Neural cell (in vitro differentiated cells): ENCODE measurements around the gene MEGF9. TPM values are rescaled to one million over a fixed set of nuclear protein-coding genes. Genes with fewer than 3 reads are reported as not detected.

ENCODE experiments used
- H2AFZ ChIP-seq: fragments of 200-600, 300-800 bp; sonication (generic), shearing (Covaris generic); 2 replicates; pipeline ENCODE4 v1.6.0; 2014; ENCODE audit warnings: low read depth, mild to moderate bottlenecking, antibody characterized with exemption, low read length, moderate library complexity
- H3F3A ChIP-seq: fragments of 200-600 bp; shearing (Covaris generic); 2 replicates; pipeline ENCODE4 v1.6.1; 2016; ENCODE audit warnings: mild to moderate bottlenecking, moderate library complexity, mixed read lengths, antibody characterized with exemption, low read length; ENCODE audit not compliant: insufficient read depth, poor library complexity, severe bottlenecking
- H3K27ac ChIP-seq: fragments of 200-600, 300-800 bp; sonication (generic), shearing (Covaris generic); 2 replicates; pipeline ENCODE4 v1.5.1; 2014; ENCODE audit warnings: mild to moderate bottlenecking, low read length, moderate library complexity
- H3K27me3 ChIP-seq: fragments of 300-800, 200-600 bp; sonication (generic), shearing (Covaris generic); 2 replicates; pipeline ENCODE4 v1.6.0; 2014; ENCODE audit warnings: mild to moderate bottlenecking, low read depth, low read length, moderate library complexity; ENCODE audit not compliant: insufficient read depth
- H3K36me3 ChIP-seq: fragments of 300-800, 200-600 bp; sonication (generic), shearing (Covaris generic); 2 replicates; pipeline ENCODE4 v1.5.1; 2014; ENCODE audit warnings: mild to moderate bottlenecking, antibody characterized with exemption, low read length, moderate library complexity; ENCODE audit not compliant: insufficient read depth
- H3K4me2 ChIP-seq: fragments of 300-800, 200-600 bp; sonication (generic), shearing (Covaris generic); 2 replicates; pipeline ENCODE4 v1.6.0; 2014; ENCODE audit warnings: mild to moderate bottlenecking, low read length
- H3K4me3 ChIP-seq: fragments of 300-800, 200-600 bp; sonication (generic), shearing (Covaris generic); 2 replicates; pipeline ENCODE4 v1.5.1; 2014; ENCODE audit warnings: mild to moderate bottlenecking, low read length, moderate library complexity
- H3K79me2 ChIP-seq: fragments of 200-600 bp; shearing (Covaris generic); replicated peaks from 2 replicates; pipeline ENCODE4 v1.6.0; 2014; ENCODE audit warnings: mild to moderate bottlenecking, low read length, moderate library complexity; ENCODE audit not compliant: insufficient read depth
- H3K9ac ChIP-seq: fragments of 300-800, 200-600 bp; sonication (generic), shearing (Covaris generic); 2 replicates; pipeline ENCODE4 v1.6.1; 2016; ENCODE audit warnings: mild to moderate bottlenecking, low read length, mixed read lengths
- H3K9me2 ChIP-seq: fragments of 200-600 bp; shearing (Covaris generic); 2 replicates; pipeline ENCODE4 v1.6.1; 2016; ENCODE audit warnings: mild to moderate bottlenecking, low read length, mixed read lengths; ENCODE audit not compliant: insufficient read depth
- H3K9me3 ChIP-seq: fragments of 200-600, 300-800 bp; sonication (generic), shearing (Covaris generic); 2 replicates; pipeline ENCODE4 v1.6.1; 2016; ENCODE audit warnings: mild to moderate bottlenecking, mixed run types, low read length, moderate library complexity, mixed read lengths
- H4K20me1 ChIP-seq: fragments of 200-600 bp; shearing (Covaris generic); 2 replicates; pipeline ENCODE4 v1.6.1; 2016; ENCODE audit warnings: mild to moderate bottlenecking, mixed run types; ENCODE audit not compliant: insufficient read depth
- EP300 ChIP-seq: fragments of 450-650 bp; conservative IDR thresholded peaks from 2 replicates; pipeline ENCODE4 v1.6.1; 2014; ENCODE audit warnings: antibody characterized with exemption, mild to moderate bottlenecking, moderate library complexity; ENCODE audit not compliant: poor library complexity, severe bottlenecking
- EZH2 ChIP-seq: fragments of 200-600, 300-800 bp; shearing (Covaris generic), sonication (generic); IDR thresholded peaks from 2 replicates; pipeline ENCODE4 v1.6.1; 2014; ENCODE audit warnings: antibody characterized with exemption, low read length, borderline replicate concordance, mild to moderate bottlenecking; ENCODE audit not compliant: insufficient read depth, poor library complexity, severe bottlenecking
- MXI1 ChIP-seq: fragments of 450-650 bp; conservative IDR thresholded peaks from 2 replicates; pipeline ENCODE4 v1.6.1; 2014; ENCODE audit warnings: antibody characterized with exemption, mild to moderate bottlenecking; ENCODE audit not compliant: poor library complexity, severe bottlenecking
- POLR2AphosphoS5 ChIP-seq: IDR thresholded peaks from 2 replicates; pipeline ENCODE4 v1.6.1; 2012
- RAD21 ChIP-seq: fragments of 450-650 bp; conservative IDR thresholded peaks from 2 replicates; pipeline ENCODE4 v1.6.1; 2014; ENCODE audit warnings: antibody characterized with exemption, mild to moderate bottlenecking, moderate library complexity
- REST ChIP-seq: IDR thresholded peaks from 2 replicates; pipeline ENCODE4 v1.6.1; 2012; ENCODE audit warnings: borderline replicate concordance
- SMC3 ChIP-seq: fragments of 450-650 bp; conservative IDR thresholded peaks from 2 replicates; pipeline ENCODE4 v1.6.1; 2014; ENCODE audit warnings: antibody characterized with exemption, mild to moderate bottlenecking, moderate library complexity; ENCODE audit not compliant: poor library complexity
- TAF1 ChIP-seq: IDR thresholded peaks from 2 replicates; pipeline ENCODE4 v1.6.1; 2012; ENCODE audit warnings: low read depth
- polyA plus RNA-seq: library from polyadenylated mRNA; depleted of rRNA; stranded (reverse); fragments of >200 nt; gene quantifications from 2 replicates; pipeline ENCODE4 v1.2.3, GENCODE V29; 2014
- TF ChIP-seq, protein P1 (sequence below): fragments of 450-650 bp; IDR thresholded peaks from 2 replicates; pipeline ENCODE4 v1.5.1; 2014; ENCODE audit warnings: antibody characterized with exemption, mild to moderate bottlenecking, moderate library complexity; ENCODE audit not compliant: poor library complexity, severe bottlenecking

MEGF9 gene
- polyA plus RNA-seq, 1 donor from 2014 or later: 35.0 TPM

DNA sequence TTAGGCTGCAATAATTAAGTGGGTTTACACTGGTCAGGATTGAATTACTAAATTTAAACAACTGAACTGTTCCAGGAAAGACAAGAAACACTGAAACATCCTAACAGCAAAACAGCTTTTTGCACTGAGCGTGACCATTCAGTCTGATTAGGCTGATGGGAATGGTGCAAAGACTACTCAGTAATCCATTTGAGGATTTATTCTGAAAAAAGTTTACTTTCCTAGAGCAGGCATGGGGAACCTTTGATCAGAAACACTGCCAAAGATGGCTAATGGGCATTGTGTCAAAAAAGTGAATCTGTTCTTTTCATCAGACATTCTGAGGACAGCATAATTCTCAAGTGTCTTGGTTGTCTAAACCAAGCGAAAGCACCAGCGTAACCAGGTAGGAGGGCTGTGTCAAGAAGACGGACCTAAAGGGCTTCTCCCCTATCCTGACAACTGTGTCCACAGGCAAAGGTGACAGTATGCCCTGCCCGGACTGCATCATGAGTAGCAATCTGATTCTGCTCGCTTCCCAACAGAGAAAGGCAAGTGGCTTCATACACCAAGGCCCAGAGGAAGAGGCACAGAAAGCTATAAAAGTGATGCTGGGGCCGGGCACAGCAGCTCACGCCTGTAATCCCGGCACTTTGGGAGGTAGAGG, 45.6 kb upstream of the MEGF9 start:
- H3K27me3 ChIP-seq: no peaks in the 10 kb centered on the region
- no peaks in the 10 kb centered on the region for H3K9me2 ChIP-seq
- H4K20me1 ChIP-seq: no peaks in the 10 kb centered on the region
- H3K36me3 ChIP-seq: no peaks in the 10 kb centered on the region
- H3K4me3 ChIP-seq: no peak overlapping the region
- no peak overlapping the region for H3K4me2 ChIP-seq
- H3F3A ChIP-seq: no peaks in the 10 kb centered on the region
- H3K9me3 ChIP-seq: no peaks in the 10 kb centered on the region
- no peak overlapping the region for H2AFZ ChIP-seq
- no peak overlapping the region for H3K9ac ChIP-seq
- TF ChIP-seq TAF1 (no peak), EP300 (no peak), REST (no peak), SMC3 (no peak), EZH2 (no peak), RAD21 (no peak), POLR2AphosphoS5 (no peak)
- TF ChIP-seq, protein P1, sequence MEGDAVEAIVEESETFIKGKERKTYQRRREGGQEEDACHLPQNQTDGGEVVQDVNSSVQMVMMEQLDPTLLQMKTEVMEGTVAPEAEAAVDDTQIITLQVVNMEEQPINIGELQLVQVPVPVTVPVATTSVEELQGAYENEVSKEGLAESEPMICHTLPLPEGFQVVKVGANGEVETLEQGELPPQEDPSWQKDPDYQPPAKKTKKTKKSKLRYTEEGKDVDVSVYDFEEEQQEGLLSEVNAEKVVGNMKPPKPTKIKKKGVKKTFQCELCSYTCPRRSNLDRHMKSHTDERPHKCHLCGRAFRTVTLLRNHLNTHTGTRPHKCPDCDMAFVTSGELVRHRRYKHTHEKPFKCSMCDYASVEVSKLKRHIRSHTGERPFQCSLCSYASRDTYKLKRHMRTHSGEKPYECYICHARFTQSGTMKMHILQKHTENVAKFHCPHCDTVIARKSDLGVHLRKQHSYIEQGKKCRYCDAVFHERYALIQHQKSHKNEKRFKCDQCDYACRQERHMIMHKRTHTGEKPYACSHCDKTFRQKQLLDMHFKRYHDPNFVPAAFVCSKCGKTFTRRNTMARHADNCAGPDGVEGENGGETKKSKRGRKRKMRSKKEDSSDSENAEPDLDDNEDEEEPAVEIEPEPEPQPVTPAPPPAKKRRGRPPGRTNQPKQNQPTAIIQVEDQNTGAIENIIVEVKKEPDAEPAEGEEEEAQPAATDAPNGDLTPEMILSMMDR: no peak
- no peak overlapping the region for H3K27ac ChIP-seq
- H3K79me2 ChIP-seq: no peaks in the 10 kb centered on the region

GRCh38 chr9:120758544-120758943, 44.3 kb upstream of the MEGF9 start:
- no peak overlapping the region for H2AFZ ChIP-seq
- no peak overlapping the region for H3K9ac ChIP-seq
- H4K20me1 ChIP-seq: no peaks in the 10 kb centered on the region
- TF ChIP-seq MXI1 (no peak), RAD21 (no peak), REST (no peak), SMC3 (no peak), EZH2 (no peak), EP300 (no peak), TAF1 (no peak), POLR2AphosphoS5 (no peak)
- TF ChIP-seq, protein P1: no peak
- no peak overlapping the region for H3K4me3 ChIP-seq
- no peaks in the 10 kb centered on the region for H3F3A ChIP-seq
- H3K4me2 ChIP-seq: no peak overlapping the region
- H3K79me2 ChIP-seq: no peaks in the 10 kb centered on the region
- no peaks in the 10 kb centered on the region for H3K27me3 ChIP-seq
- no peaks in the 10 kb centered on the region for H3K36me3 ChIP-seq
- H3K9me2 ChIP-seq: no peaks in the 10 kb centered on the region
- H3K9me3 ChIP-seq: no peaks in the 10 kb centered on the region
- no peak overlapping the region for H3K27ac ChIP-seq
